GM19239 (cell line): Measurements from ENCODE around the gene ERBB3.
"Not testable (repeated sequence)": the region's sequence is repeated elsewhere in the genome, so short reads cannot be mapped to it uniquely, and the experiment has no call there.

Experiments
- DNase-seq: peaks from one replicate; pipeline ENCODE4 v3.0.0; 2011; ENCODE audit warnings: low spot score; ENCODE audit not compliant: insufficient read length
- FAIRE-seq: peaks from 2 replicates; lab custom pipeline; 2011; peaks lifted over from hg19 to GRCh38; lab: Jason Lieb, UNC

The ERBB3 gene

GRCh38 chr12:56105609-56105902 is 25.6 kb downstream of the ERBB3 start:
- DNase-seq = no peak
- FAIRE-seq = no peak

- FAIRE-seq (no peak), DNase-seq (no peak)
Measured at GRCh38 chr12:56107242-56107641, 27.3 kb downstream of the ERBB3 start.

DNA sequence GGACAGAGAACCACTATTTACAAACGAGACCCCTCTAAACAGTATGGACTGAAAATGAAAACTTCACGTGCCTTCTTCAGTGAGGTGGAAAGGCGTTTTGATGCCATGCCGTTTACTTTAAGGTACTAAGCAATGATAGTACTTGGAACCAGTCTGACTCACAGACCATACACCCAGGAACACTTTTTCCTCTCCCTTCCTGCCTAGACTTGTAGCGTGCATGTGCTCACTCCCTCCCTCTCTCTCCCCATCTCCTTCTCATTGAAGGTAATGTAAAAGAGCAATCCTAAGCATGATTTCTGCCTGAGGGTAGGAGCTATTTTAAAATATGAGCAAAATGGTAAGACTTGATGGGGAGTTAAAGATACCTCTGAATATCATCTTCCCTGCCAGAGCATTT is 30.6 kb downstream of the ERBB3 start:
- FAIRE-seq (no peak), DNase-seq (no peak)

DNA sequence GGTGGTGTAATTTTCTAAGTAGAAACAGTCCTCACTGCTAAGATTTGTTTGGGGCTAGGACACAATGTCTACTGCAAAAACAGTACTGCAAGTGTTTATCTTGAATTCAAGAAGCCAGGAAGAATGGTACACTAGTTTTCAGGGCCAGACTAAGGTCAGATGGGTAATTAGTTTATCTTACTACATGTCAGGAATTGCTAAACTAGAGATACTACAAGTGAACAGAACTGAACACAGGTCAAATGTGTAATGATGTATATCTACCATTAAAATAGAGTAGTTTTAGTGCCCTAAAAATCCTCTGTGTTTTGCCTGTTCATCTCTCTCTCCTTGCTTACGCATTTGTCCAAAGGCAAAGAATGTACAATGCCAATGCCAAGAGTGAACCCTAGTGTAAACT is 34.1 kb downstream of the ERBB3 start:
- FAIRE-seq (no peak), DNase-seq (no peak)

GRCh38 chr12:56115329-56115728 is 35.4 kb downstream of the ERBB3 start:
- no peak for DNase-seq
- FAIRE-seq = no peak

GRCh38 chr12:56116267-56117081 is 36.5 kb downstream of the ERBB3 start, which contains the start of gene RPL41:
RPL41 (plus strand) TSS chr12:56116633.
- peak; percentile 25 for DNase-seq
- peak; percentile 98 for FAIRE-seq

DNA sequence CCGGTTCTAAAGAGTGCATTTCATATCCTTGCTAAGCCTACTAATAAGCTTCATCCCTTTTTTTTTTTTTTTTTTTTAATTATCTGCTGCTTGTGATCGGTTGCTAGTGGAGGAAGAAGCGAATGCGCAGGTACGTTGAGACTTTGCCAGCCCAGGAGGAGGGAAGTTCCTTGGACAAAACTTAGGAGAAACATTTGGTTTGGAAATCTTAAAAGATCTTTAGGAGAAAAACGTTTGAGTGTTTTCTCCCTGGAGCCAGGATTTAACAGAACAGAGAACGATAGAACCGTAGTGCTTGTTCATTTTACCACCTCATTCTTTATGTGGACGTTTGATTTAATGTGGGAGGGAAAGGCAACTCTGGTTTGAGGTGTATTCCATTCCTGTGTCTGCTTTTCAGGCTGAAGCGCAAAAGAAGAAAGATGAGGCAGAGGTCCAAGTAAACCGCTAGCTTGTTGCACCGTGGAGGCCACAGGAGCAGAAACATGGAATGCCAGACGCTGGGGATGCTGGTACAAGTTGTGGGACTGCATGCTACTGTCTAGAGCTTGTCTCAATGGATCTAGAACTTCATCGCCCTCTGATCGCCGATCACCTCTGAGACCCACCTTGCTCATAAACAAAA is 37.2 kb downstream of the ERBB3 start:
- not testable (repeated sequence) for DNase-seq, FAIRE-seq

DNA sequence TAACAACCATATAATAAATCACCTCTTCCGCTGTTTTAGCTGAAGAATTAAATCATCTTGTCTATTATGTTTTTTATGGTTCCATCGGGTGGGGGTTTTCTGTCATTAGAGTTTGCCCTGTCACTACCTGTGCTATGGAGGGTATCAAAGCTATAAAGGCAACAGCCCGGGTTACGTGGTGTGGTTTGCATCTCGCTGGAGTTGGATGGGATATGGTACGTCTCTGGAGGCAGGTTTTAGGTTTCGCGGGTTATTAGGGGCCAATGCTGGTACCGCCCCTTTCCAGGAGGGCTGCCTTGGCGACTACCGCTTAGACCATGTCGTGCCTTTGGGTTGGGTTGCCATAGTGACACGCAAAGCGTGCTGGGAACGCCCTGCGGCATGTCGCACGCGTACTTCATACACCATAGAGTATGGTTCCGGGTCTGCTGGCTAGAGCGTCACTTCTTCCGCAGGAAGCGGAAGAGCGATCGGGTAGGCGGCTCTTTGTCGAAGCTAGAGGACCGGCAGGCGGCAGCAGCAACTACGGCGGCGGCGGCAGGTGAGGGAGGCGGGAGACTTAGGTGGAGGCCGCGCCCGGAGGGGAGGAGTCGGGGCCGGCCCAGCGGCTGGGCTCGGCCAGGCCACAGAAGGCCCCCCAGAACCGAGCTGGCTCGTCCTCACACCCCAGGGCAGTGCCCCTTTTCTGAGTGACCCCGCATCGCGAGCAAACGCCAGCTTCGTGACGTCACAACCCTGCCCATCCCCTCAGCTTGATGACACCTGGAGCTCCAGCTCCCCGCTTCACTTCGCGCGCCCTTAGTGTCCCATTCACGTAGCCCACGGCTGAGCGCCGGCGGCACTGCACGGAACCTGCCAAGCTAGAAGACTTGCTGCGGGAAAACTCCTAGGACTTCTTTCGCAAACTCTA is 38.1 kb downstream of the ERBB3 start, which contains the start of gene ZC3H10:
TSS of gene ZC3H10 (plus strand) at position 489 of the 910 bp plus-strand sequence. CDS start 2,297 bp downstream, outside the sequence.
- FAIRE-seq = peak; percentile 100
- DNase-seq = peak; percentile 70

DNA sequence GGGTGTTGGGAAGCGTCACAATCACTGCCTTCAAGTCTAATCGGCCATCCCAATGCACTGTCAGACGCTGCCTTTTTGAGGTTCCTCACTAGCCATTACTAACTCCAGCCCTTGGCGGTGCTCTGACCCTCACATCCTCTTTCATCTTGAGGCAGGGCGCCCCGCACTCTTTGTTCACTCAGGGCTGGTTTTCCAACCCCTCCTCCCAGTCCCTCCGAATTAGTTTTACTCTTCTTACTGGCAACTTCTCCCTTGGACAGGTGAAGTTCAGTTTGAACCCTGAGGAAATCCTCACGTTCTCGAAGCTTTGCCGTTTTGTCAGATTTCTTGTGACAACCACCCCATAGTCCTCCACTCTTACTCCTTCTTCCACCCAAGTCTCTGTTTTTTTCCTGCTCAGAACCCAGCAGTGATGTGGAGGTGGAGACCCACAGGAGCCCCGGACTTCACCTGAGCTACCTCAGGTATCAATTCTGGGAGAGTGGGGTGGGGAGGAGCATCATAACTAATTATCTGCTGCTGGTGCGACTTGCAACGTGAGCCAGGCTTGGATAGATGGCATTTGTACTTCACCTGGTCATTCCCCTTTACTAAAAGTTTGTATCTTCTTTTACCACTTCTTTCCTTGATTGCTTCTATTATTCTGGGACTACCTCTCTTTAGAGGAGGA is 38.9 kb downstream of the ERBB3 start:
- DNase-seq = no peak
- peak; percentile 57 for FAIRE-seq

DNA sequence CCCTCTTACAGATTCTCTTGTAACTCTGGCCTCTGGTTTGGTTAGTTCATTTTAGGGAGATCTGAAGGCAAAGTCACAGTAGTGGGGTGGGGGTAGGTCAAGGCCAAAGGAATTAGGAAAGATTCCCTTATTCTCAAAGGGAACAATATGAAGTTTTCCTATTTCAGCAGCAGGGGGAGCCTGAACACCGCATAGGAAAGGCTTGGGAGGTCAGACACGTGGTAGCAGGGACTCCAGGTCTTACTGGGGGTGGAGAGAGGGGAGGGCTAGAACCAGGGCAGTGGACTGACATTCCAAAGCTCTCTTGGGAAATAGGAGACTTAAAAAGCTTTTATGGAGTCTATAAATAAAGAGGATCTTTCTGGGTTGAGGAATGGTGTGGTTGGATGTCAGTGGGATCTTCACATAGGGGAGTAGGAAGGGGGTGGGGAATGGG is 39.4 kb downstream of the ERBB3 start:
- DNase-seq (peak; percentile 44), FAIRE-seq (peak; percentile 80)

DNA sequence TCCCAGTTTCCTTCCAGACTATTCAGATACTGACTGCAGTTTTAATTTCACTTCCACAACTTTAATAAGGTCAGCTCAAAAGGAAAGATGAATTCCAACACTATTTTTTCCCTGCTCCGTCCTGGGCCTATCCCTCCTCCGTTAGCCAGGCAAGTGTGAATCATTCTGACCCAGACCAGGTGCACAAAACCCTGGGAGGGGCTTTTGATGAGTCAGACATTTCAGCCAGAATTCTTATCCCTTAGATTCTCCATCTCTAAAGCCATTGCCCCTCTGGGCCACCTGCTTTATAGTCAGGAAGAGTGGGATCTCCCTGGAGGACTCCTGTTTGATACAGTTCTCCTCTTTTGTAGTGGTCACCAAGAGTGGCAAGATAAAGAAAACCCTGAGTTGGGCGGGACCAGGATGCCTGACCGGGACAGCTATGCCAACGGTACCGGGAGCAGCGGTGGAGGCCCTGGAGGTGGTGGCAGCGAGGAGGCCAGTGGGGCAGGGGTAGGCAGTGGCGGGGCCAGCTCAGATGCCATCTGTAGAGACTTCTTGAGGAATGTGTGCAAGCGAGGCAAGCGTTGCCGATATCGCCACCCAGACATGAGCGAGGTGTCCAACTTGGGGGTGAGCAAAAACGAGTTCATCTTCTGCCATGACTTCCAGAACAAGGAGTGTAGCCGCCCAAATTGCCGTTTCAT is 40.3 kb downstream of the ERBB3 start:
- DNase-seq (no peak), FAIRE-seq (no peak)

DNA sequence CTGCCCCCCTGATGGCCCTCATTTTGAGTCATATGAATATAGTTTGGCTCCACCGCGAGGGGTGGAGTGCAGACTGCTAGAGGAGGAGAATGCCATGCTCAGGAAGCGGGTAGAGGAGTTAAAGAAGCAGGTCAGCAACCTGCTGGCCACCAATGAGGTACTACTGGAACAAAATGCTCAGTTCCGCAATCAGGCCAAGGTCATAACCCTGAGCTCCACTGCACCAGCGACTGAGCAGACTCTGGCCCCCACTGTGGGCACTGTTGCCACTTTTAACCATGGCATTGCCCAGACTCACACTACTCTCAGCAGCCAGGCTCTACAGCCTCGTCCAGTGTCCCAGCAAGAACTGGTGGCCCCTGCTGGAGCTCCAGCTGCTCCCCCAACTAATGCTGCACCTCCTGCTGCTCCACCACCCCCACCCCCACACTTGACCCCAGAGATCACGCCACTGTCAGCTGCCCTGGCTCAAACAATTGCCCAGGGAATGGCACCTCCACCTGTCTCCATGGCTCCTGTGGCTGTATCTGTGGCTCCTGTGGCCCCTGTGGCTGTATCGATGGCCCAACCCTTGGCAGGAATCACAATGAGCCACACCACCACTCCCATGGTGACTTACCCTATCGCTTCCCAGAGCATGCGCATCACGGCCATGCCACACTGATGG is 41.4 kb downstream of the ERBB3 start:
- FAIRE-seq (no peak), DNase-seq (no peak)

- no peak for FAIRE-seq
Measured at GRCh38 chr12:56122637-56123036, 42.7 kb downstream of the ERBB3 start.

DNA sequence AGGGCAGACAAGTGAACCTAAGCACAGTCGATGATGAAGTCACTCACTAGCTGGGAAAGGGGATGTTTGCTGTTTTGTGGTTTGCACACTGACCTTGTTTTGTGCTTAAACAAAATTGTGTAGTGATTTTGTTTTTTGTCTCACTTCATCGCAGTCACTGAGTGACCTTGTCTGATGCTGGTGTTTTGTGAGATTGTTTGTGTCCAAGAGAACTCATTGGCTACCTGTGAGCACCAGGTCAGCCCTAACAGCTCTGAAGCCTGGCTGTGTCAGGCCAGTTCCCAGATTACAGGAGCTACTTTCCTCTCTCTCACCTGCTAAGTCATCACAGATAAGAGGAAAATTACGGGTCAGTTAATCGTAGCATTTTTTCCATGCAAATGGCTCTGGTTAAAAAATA is 44.2 kb downstream of the ERBB3 start:
- no peak for DNase-seq
- FAIRE-seq = no peak

More at GRCh38 chr12:56122637-56123036, 42.7 kb downstream of the ERBB3 start:
- DNase-seq = no peak

DNA sequence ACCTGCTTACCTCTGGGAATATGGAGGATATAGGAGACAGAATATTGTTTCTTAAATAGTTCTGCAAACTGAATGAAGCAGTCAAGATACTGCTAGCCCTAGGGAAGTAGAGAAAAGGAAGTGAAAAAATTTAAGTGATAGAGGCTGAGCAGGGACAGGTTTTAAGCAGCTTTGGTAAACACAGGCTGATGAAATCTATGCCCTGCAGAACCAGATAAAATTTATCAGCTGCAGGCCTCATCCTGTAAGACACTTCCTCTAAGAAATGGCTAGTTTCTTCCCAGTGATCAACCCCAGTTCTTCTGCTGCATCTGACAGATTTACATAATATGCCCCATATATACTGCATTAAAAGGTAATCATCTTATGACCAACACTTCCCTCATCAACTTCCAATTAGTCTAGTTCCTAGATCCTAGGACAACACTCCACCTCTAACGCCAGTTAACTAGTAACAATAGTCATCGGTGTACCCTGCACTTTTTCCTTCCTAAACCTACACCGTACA is 46.8 kb downstream of the ERBB3 start:
- DNase-seq (no peak), FAIRE-seq (no peak)

- DNase-seq (no peak), FAIRE-seq (no peak)
Measured at GRCh38 chr12:56127485-56127887, 47.5 kb downstream of the ERBB3 start.

GRCh38 chr12:56127888-56128669 is 48.1 kb downstream of the ERBB3 start, which contains the start of gene ESYT1:
ESYT1 (plus strand) TSS chr12:56128267; CDS start chr12:56128320, 53 bp downstream.
- FAIRE-seq (peak; percentile 92), DNase-seq (peak; percentile 83)

GRCh38 chr12:56128670-56129205 is 48.8 kb downstream of the ERBB3 start:
- FAIRE-seq = no peak
- DNase-seq = no peak
